IMR-90 (cell line): ENCODE data around the gene FNBP1L. TPM values are rescaled to one million over a fixed set of nuclear protein-coding genes. Genes with fewer than 3 reads are reported as not detected.

Experiments used
- ATAC-seq: fragments of 200-7000 bp; cut with Tn5 transposase; 2 replicates; pipeline ENCODE4 v1.9.1; 2020; ENCODE audit warnings: low read depth, mild to moderate bottlenecking, moderate library complexity
- BruUV-seq: library from RNA; stranded (reverse); fragments of 400-500 nt; replicated peaks from 2 replicates; lab custom pipeline; 2021; lab: Mats Ljungman, UMichigan
- CTCF ChIA-PET: fragments of 300-600 bp; formaldehyde crosslinking; extraction: SDS; loops from one replicate; lab custom pipeline; 2021; ENCODE audit warnings: antibody characterized with exemption; lab: Yijun Ruan, JAX
- POLR2A ChIA-PET: fragments of 300-600 bp; sonication (Branson Sonifier 250); formaldehyde crosslinking; loops from one replicate; lab custom pipeline; 2022; ENCODE audit warnings: antibody characterized with exemption; ENCODE audit not compliant: unreplicated experiment; lab: Charles Lee
- DNase-seq: peaks from one replicate; pipeline ENCODE4 v3.0.0; 2013
- H2AFZ ChIP-seq: replicated peaks from 2 replicates; pipeline ENCODE3; 2013; ENCODE audit warnings: low read length, mild to moderate bottlenecking; ENCODE audit not compliant: poor library complexity
- H2AK5ac ChIP-seq: 2 replicates; pipeline ENCODE4 v1.6.1; 2013; ENCODE audit warnings: low read depth, low read length, inconsistent platforms
- H2AK9ac ChIP-seq: replicated peaks from 2 replicates; pipeline ENCODE3; 2013; ENCODE audit warnings: mild to moderate bottlenecking, low read depth, low read length, moderate library complexity; ENCODE audit not compliant: poor library complexity
- H2BK120ac ChIP-seq: 2 replicates; pipeline ENCODE4 v1.6.1; 2013; ENCODE audit warnings: low read depth, low read length, inconsistent platforms
- H2BK15ac ChIP-seq: 3 replicates; pipeline ENCODE4 v1.6.1; 2013; ENCODE audit warnings: low read depth, low read length, inconsistent platforms
- H2BK20ac ChIP-seq: 2 replicates; pipeline ENCODE4 v1.6.1; 2013; ENCODE audit warnings: low read depth, mild to moderate bottlenecking, inconsistent platforms, low read length, moderate library complexity
- H2BK5ac ChIP-seq: 2 replicates; pipeline ENCODE4 v1.6.1; 2013; ENCODE audit warnings: mild to moderate bottlenecking, low read depth, low read length, inconsistent platforms; ENCODE audit not compliant: poor library complexity, severe bottlenecking
- H3K14ac ChIP-seq: replicated peaks from 2 replicates; pipeline ENCODE4 v1.6.1; 2013; ENCODE audit warnings: low read depth, low read length, inconsistent platforms
- H3K18ac ChIP-seq: 2 replicates; pipeline ENCODE4 v1.6.1; 2013; ENCODE audit warnings: low read depth, low read length, control low read depth
- H3K23ac ChIP-seq: 2 replicates; pipeline ENCODE4 v1.6.1; 2013; ENCODE audit warnings: low read depth, low read length, inconsistent platforms
- H3K27ac ChIP-seq: 2 replicates; pipeline ENCODE4 v1.5.1; 2013; ENCODE audit warnings: mild to moderate bottlenecking, control low read depth, low read length; ENCODE audit not compliant: insufficient read depth
- H3K27me3 ChIP-seq: 2 replicates; pipeline ENCODE4 v1.6.1; 2013; ENCODE audit warnings: low read length; ENCODE audit not compliant: control insufficient read depth, insufficient read depth
- H3K36me3 ChIP-seq: 2 replicates; pipeline ENCODE4 v1.6.1; 2013; ENCODE audit warnings: low read length, mixed read lengths; ENCODE audit not compliant: control insufficient read depth, insufficient read depth
- H3K4ac ChIP-seq: 2 replicates; pipeline ENCODE4 v1.6.1; 2013; ENCODE audit warnings: low read depth, low read length, inconsistent platforms
- H3K4me1 ChIP-seq: 2 replicates; pipeline ENCODE4 v1.6.1; 2013; ENCODE audit warnings: low read length, mixed read lengths; ENCODE audit not compliant: control insufficient read depth, insufficient read depth
- H3K4me2 ChIP-seq: 2 replicates; pipeline ENCODE4 v1.6.1; 2013; ENCODE audit warnings: low read depth, mild to moderate bottlenecking, control low read depth, low read length, moderate library complexity
- H3K4me3 ChIP-seq: 2 replicates; pipeline ENCODE4 v1.5.1; 2013; ENCODE audit warnings: low read depth, mild to moderate bottlenecking, control low read depth, low read length, moderate library complexity; ENCODE audit not compliant: insufficient read depth
- H3K56ac ChIP-seq: 2 replicates; pipeline ENCODE4 v1.6.1; 2013; ENCODE audit warnings: low read length, inconsistent platforms; ENCODE audit not compliant: insufficient read depth; ENCODE audit errors: extremely low read depth
- H3K79me1 ChIP-seq, 2 experiments: 2 replicates each; pipeline ENCODE4 v1.6.1; 2013; ENCODE audit warnings: low read length in 2 of 2, inconsistent platforms in 1 of 2, low read depth in 1 of 2
- H3K9ac ChIP-seq: 2 replicates; pipeline ENCODE4 v1.6.1; 2013; ENCODE audit warnings: low read depth, low read length, control low read depth
- H3K9me1 ChIP-seq: 2 replicates; pipeline ENCODE4 v1.6.1; 2013; ENCODE audit warnings: low read length, inconsistent platforms; ENCODE audit not compliant: insufficient read depth
- H3K9me3 ChIP-seq: 2 replicates; pipeline ENCODE4 v1.6.1; 2013; ENCODE audit warnings: low read length; ENCODE audit not compliant: control insufficient read depth, insufficient read depth
- H4K20me1 ChIP-seq: 2 replicates; pipeline ENCODE4 v1.6.1; 2013; ENCODE audit warnings: low read length, inconsistent platforms; ENCODE audit not compliant: insufficient read depth
- H4K5ac ChIP-seq: 2 replicates; pipeline ENCODE4 v1.6.1; 2013; ENCODE audit warnings: mild to moderate bottlenecking, low read depth, low read length, control low read depth
- H4K8ac ChIP-seq, 2 experiments: 2 replicates each; pipeline ENCODE4 v1.6.1; 2013; ENCODE audit warnings: low read depth in 2 of 2, low read length in 2 of 2, control low read depth in 1 of 2, inconsistent platforms in 1 of 2
- H4K91ac ChIP-seq: 2 replicates; pipeline ENCODE4 v1.6.1; 2013; ENCODE audit warnings: low read depth, low read length, inconsistent platforms; ENCODE audit not compliant: insufficient read depth
- BHLHE40 ChIP-seq: fragments of 150-350 bp; IDR thresholded peaks from 2 replicates; pipeline ENCODE4 v1.6.1; 2016; ENCODE audit warnings: mild to moderate bottlenecking, low read depth, low read length
- CEBPB ChIP-seq: IDR thresholded peaks from 2 replicates; pipeline ENCODE4 v1.6.1; 2012; ENCODE audit warnings: low read depth, low read length, improper control_type of control experiment
- CHD1 ChIP-seq: IDR thresholded peaks from 2 replicates; pipeline ENCODE4 v1.6.1; 2012; ENCODE audit warnings: low read depth, low read length, improper control_type of control experiment
- CTCF ChIP-seq: conservative IDR thresholded peaks from 2 replicates; pipeline ENCODE4 v1.5.1; 2012; ENCODE audit warnings: mild to moderate bottlenecking, low read depth, low read length, improper control_type of control experiment
- ELK1 ChIP-seq: fragments of 150-350 bp; IDR thresholded peaks from 2 replicates; pipeline ENCODE4 v1.6.1; 2016; ENCODE audit warnings: low read depth, mild to moderate bottlenecking, low read length, moderate library complexity, borderline replicate concordance
- FOS ChIP-seq: fragments of 150-350 bp; IDR thresholded peaks from 2 replicates; pipeline ENCODE4 v1.6.1; 2016; ENCODE audit warnings: low read depth, low read length
- MAZ ChIP-seq: IDR thresholded peaks from 2 replicates; pipeline ENCODE4 v1.6.1; 2012; ENCODE audit warnings: low read depth, mild to moderate bottlenecking, low read length, improper control_type of control experiment, moderate library complexity, borderline replicate concordance
- MXI1 ChIP-seq: IDR thresholded peaks from 2 replicates; pipeline ENCODE4 v1.6.1; 2012; ENCODE audit warnings: low read depth, mild to moderate bottlenecking, low read length, moderate library complexity, borderline replicate concordance
- NFE2L2 ChIP-seq: fragments of 150-350 bp; IDR thresholded peaks from 2 replicates; pipeline ENCODE4 v1.6.1; 2016; ENCODE audit warnings: low read depth, mild to moderate bottlenecking, low read length
- POLR2A ChIP-seq: IDR thresholded peaks from 2 replicates; pipeline ENCODE4 v1.6.1; 2012; ENCODE audit warnings: mild to moderate bottlenecking, low read depth, low read length
- RAD21 ChIP-seq: IDR thresholded peaks from 2 replicates; pipeline ENCODE4 v1.6.1; 2012; ENCODE audit warnings: low read length, improper control_type of control experiment
- RCOR1 ChIP-seq: IDR thresholded peaks from 2 replicates; pipeline ENCODE4 v1.6.1; 2012; ENCODE audit warnings: mild to moderate bottlenecking, low read length, improper control_type of control experiment; ENCODE audit not compliant: insufficient replicate concordance
- SMC3 ChIP-seq: fragments of 150-350 bp; IDR thresholded peaks from 2 replicates; pipeline ENCODE4 v1.6.1; 2016; ENCODE audit warnings: low read depth, mild to moderate bottlenecking, antibody characterized with exemption, low read length, moderate library complexity
- WGBS, 2 experiments: methylation state at CpG; one replicate each; pipeline versions ENCODE4 v1.1.5 to v1.1.7; 2013; ENCODE audit warnings: missing lambda C conversion rate in 2 of 2; ENCODE audit not compliant: insufficient read length in 1 of 2; ENCODE audit errors: extremely low coverage in 2 of 2; 5-methylcytosine and 5-hydroxymethylcytosine counted together
- dilution Hi-C: fragments of 300-500 bp; cut with HindIII; formaldehyde crosslinking; loops from one replicate; pipeline ENCODE4 v1.14.3; 2018; ENCODE audit warnings: low sequenced_read_pairs; ENCODE audit not compliant: unreplicated experiment
- in situ Hi-C: fragments of 300-500 bp; cut with MboI; formaldehyde crosslinking; loops from 3 replicates; pipeline ENCODE4 v1.14.3; 2019; ENCODE audit warnings: low sequenced_read_pairs, inconsistent platforms, mixed read lengths
- intact Hi-C: fragments of 100-400 bp; cut with micrococcal nuclease; formaldehyde crosslinking; loops from 2 replicates; pipeline ENCODE4 v1.10.0; 2022
- polyA plus RNA-seq, 3 experiments: library from polyadenylated mRNA; depleted of rRNA; stranded (reverse); fragments of >200 nt; gene quantifications; 2 replicates each; pipeline ENCODE4 v1.2.3, GENCODE V29; 2012; ENCODE audit warnings: low replicate concordance in 1 of 3
- total RNA-seq: library from RNA; depleted of rRNA; stranded (reverse); fragments of >200 nt; gene quantifications from 2 replicates; pipeline ENCODE4 v1.2.3, GENCODE V29; 2012
- TF ChIP-seq, protein P1 (sequence below): fragments of 150-350 bp; IDR thresholded peaks from 2 replicates; pipeline ENCODE4 v1.6.1; 2017; ENCODE audit warnings: mild to moderate bottlenecking, antibody characterized with exemption, low read length, low read depth

The FNBP1L gene
- total and polyA plus RNA-seq, 2 of the 4 experiments (the other 2 are of a cell fraction), result 9.3 to 15.2 TPM

DNA sequence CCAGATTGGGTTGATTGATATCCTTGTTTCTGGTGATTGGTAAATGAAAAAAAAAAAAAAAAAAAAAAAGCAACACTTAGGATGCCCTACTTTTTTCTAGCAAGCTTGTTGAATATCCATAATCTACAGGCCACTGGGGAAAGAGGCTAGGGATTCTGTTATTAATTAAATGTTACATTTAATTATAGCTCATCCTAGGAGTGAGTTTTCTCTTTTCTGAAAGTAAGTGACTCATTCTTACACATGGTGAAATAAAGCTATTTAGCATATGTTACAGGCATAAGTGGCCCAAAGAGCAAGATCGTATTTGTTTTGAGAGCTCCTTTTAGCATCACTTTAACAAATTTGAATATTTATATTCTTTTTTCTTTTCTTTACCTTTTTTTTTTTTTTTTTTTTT is 94.5 kb downstream of the FNBP1L start:
- no peaks in the 10 kb centered on the region for H3K27me3 ChIP-seq
- intact Hi-C loops (loop anchor here (10.0 kb wide), 1 partner anchor 48 kb away; no protein-coding TSS in a partner anchor), dilution Hi-C loops (no loop called here), in situ Hi-C loops (no loop called here)
- H4K8ac ChIP-seq, result no peak overlapping the region
- H3K14ac ChIP-seq, result no peak overlapping the region
- H3K18ac ChIP-seq, result no peak overlapping the region
- H3K4ac ChIP-seq, result no peak overlapping the region
- ATAC-seq (no peak), DNase-seq (no peak)
- WGBS, 2 experiments, result no CpG with 5 or more reads among the region's 1 CpG
- no peak overlapping the region for H2BK20ac ChIP-seq
- H4K20me1 ChIP-seq, result no peaks in the 10 kb centered on the region
- no peak overlapping the region for H4K91ac ChIP-seq
- H3K36me3 ChIP-seq, result no peaks in the 10 kb centered on the region
- no TSS peak for BruUV-seq
- H3K9me1 ChIP-seq, result no peaks in the 10 kb centered on the region
- H2BK120ac ChIP-seq, result no peak overlapping the region
- no peak overlapping the region for H3K9ac ChIP-seq
- H3K23ac ChIP-seq, result no peak overlapping the region
- H3K79me1 ChIP-seq, result no peaks in the 10 kb centered on the region
- POLR2A ChIA-PET, result no interaction called here
- CTCF ChIA-PET, result interaction anchor here (0.7 kb wide), 1 partner anchor 297 kb away, joined by 3 read pairs; no protein-coding TSS in a partner anchor
- H3K4me3 ChIP-seq, result no peak overlapping the region
- no peak overlapping the region for H2BK15ac ChIP-seq
- no peaks in the 10 kb centered on the region for H3K4me1 ChIP-seq
- H3K27ac ChIP-seq, result no peak overlapping the region
- no peak overlapping the region for H2AFZ ChIP-seq
- no peaks in the 10 kb centered on the region for H3K9me3 ChIP-seq
- no peak overlapping the region for H3K56ac ChIP-seq
- H2AK5ac ChIP-seq, result no peak overlapping the region
- H2BK5ac ChIP-seq, result no peak overlapping the region
- H2AK9ac ChIP-seq, result no peak overlapping the region
- no peak overlapping the region for H4K5ac ChIP-seq
- no peak for TF ChIP-seq BHLHE40
- no peak for TF ChIP-seq CTCF
- no peak for TF ChIP-seq MXI1
- TF ChIP-seq, protein P1, sequence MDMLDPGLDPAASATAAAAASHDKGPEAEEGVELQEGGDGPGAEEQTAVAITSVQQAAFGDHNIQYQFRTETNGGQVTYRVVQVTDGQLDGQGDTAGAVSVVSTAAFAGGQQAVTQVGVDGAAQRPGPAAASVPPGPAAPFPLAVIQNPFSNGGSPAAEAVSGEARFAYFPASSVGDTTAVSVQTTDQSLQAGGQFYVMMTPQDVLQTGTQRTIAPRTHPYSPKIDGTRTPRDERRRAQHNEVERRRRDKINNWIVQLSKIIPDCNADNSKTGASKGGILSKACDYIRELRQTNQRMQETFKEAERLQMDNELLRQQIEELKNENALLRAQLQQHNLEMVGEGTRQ, result no peak
- no peak for TF ChIP-seq RAD21
- TF ChIP-seq POLR2A, result no peak
- no peak for TF ChIP-seq SMC3
- no peak for TF ChIP-seq CEBPB
- TF ChIP-seq NFE2L2, result no peak
- no peak for TF ChIP-seq RCOR1
- TF ChIP-seq FOS, result no peak
- no peak for TF ChIP-seq MAZ
- no peak for TF ChIP-seq ELK1
- no peak for TF ChIP-seq CHD1
- H3K4me2 ChIP-seq, result no peak overlapping the region
